Measurements from ENCODE around the gene CORO1C.
"Not testable (repeated sequence)": the region's sequence is repeated elsewhere in the genome, so short reads cannot be mapped to it uniquely, and the experiment has no call there.

Gene CORO1C

GRCh38 chr12:108638997-108639822, 92.1 kb downstream of the CORO1C start:
- Histone ChIP-seq H3K4me1 (ENCODE audit: control insufficient read depth, insufficient read depth, low read length, unreplicated experiment) (peaks cover 27% of the 10 kb centered on the region), H3K4me3 (ENCODE audit: low read depth, low read length) (no peak overlapping the region), H3K79me2 (ENCODE audit: control insufficient read depth, insufficient read depth, low read length, unreplicated experiment) (no peaks in the 10 kb centered on the region), H3K36me3 (ENCODE audit: insufficient read depth, low read length) (0 out of 2 replicates have a peak, but pooled peaks cover 2% of the 10 kb centered on the region), H3K27me3 (ENCODE audit: insufficient read depth, low read length) (no peaks in the 10 kb centered on the region), H2AFZ (ENCODE audit: low read length, unreplicated experiment) (no peak overlapping the region), H3K27ac (ENCODE audit: low read depth, low read length) (no peak overlapping the region)

- H3K79me2 ChIP-seq (ENCODE audit: control insufficient read depth, insufficient read depth, low read length, unreplicated experiment), result no peaks in the 10 kb centered on the region
- no peak overlapping the region for H3K4me3 ChIP-seq (ENCODE audit: low read depth, low read length)
- H3K27me3 ChIP-seq (ENCODE audit: insufficient read depth, low read length), result no peaks in the 10 kb centered on the region
- no peak overlapping the region for H2AFZ ChIP-seq (ENCODE audit: low read length, unreplicated experiment)
- H3K27ac ChIP-seq (ENCODE audit: low read depth, low read length), result no peak overlapping the region
- peaks cover 23% of the 10 kb centered on the region for H3K4me1 ChIP-seq (ENCODE audit: control insufficient read depth, insufficient read depth, low read length, unreplicated experiment)
- 0 out of 2 replicates have a peak, but pooled peaks cover under 1% of the 10 kb centered on the region for H3K36me3 ChIP-seq (ENCODE audit: insufficient read depth, low read length)
Observed at GRCh38 chr12:108638141-108638827, 93.0 kb downstream of the CORO1C start.

DNA sequence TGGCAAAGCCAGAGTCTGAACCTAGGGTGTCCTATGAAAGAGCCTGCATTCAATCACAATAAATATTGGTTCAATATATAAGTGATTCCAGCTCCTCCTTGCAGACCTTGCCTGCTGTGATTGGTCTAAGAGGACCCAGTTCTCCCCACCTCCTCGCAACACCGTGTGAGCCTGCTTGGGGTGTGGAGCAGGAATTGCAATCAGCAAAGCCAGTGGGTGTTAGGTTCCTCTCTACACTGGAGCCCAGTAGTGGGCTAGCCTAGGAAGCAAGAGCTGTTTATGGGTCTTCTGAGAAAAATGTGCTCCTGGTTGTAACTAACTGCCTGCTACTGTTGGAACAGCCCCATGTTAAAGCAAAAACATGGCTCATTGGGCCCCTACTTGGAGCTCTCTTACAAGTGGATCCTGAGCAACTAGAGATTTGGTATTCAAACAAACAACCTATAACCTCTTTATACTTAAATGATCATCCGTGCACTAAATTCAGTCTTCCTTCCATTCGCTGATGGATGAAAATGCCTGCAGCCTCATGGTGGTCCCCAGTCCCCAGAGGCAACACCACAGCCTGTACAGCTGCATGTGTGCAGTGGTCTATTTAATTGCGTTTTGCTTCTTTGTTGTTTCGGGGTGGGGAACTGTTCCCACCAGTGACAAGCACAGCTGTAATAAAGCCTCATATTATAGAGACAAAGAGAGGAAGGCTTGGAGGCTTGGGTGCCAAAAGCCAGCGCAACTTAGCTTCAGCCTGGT, 93.9 kb downstream of the CORO1C start:
- Histone ChIP-seq H2AFZ (ENCODE audit: low read length, unreplicated experiment) (no peak overlapping the region), H3K4me3 (ENCODE audit: low read depth, low read length) (no peak overlapping the region), H3K36me3 (ENCODE audit: insufficient read depth, low read length) (no peaks in the 10 kb centered on the region), H3K79me2 (ENCODE audit: control insufficient read depth, insufficient read depth, low read length, unreplicated experiment) (no peaks in the 10 kb centered on the region), H3K4me1 (ENCODE audit: control insufficient read depth, insufficient read depth, low read length, unreplicated experiment) (peaks cover 22% of the 10 kb centered on the region), H3K27me3 (ENCODE audit: insufficient read depth, low read length) (no peaks in the 10 kb centered on the region), H3K27ac (ENCODE audit: low read depth, low read length) (no peak overlapping the region)

DNA sequence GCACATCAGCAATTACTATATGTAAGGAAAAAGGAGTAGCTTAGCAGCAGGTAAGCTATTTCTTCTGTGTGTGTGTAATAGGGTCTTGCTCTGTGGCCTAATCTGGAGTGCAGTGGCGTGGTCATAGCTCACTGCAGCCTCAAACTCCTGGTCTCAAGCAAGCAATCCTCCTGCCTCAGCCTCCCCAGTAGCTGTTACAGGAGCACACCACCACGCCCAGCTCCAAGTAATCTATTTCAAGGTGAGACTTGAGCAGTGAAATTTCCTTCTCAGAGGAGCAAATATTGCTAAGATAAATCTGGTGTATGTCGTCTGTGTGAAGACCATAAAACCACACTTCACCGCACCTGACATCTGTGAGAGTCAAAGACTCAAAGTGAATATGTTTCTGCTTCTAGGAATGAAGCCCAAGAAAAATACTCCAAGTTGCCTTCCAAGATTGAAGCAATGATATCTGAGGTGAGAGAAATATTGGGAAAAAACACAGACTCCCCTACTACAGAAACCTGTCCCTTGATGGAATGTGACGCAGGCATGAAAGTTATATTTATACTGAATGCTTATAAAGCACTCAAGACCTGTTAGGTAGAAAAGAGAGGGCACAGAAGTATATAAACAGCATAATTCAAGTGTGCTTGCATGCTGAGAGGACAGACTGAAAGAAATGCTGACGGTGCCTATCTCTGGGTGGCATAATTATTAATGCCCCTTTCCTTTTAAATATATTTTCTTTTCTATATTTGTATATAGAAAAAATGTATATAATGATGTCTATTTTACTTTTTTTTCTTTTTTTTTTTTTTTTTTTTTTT, 95.1 kb downstream of the CORO1C start:
- Histone ChIP-seq H3K79me2 (ENCODE audit: control insufficient read depth, insufficient read depth, low read length, unreplicated experiment) (no peaks in the 10 kb centered on the region), H3K4me3 (ENCODE audit: low read depth, low read length) (no peak overlapping the region), H3K4me1 (ENCODE audit: control insufficient read depth, insufficient read depth, low read length, unreplicated experiment) (peaks cover 13% of the 10 kb centered on the region)

GRCh38 chr12:108635201-108635996, 95.9 kb downstream of the CORO1C start:
- no peak overlapping the region for H3K27ac ChIP-seq (ENCODE audit: low read depth, low read length)
- H3K4me3 ChIP-seq (ENCODE audit: low read depth, low read length), result no peak overlapping the region
- H3K27me3 ChIP-seq (ENCODE audit: insufficient read depth, low read length), result no peaks in the 10 kb centered on the region
- H3K36me3 ChIP-seq (ENCODE audit: insufficient read depth, low read length), result no peaks in the 10 kb centered on the region
- no peak overlapping the region for H2AFZ ChIP-seq (ENCODE audit: low read length, unreplicated experiment)
- peaks cover 12% of the 10 kb centered on the region for H3K4me1 ChIP-seq (ENCODE audit: control insufficient read depth, insufficient read depth, low read length, unreplicated experiment)
- H3K79me2 ChIP-seq (ENCODE audit: control insufficient read depth, insufficient read depth, low read length, unreplicated experiment), result no peaks in the 10 kb centered on the region

More for the DNA sequence above, 95.1 kb downstream of the CORO1C start:
- Histone ChIP-seq H3K36me3 (ENCODE audit: insufficient read depth, low read length) (no peaks in the 10 kb centered on the region), H3K27ac (ENCODE audit: low read depth, low read length) (no peak overlapping the region), H2AFZ (ENCODE audit: low read length, unreplicated experiment) (no peak overlapping the region), H3K27me3 (ENCODE audit: insufficient read depth, low read length) (no peaks in the 10 kb centered on the region)

DNA sequence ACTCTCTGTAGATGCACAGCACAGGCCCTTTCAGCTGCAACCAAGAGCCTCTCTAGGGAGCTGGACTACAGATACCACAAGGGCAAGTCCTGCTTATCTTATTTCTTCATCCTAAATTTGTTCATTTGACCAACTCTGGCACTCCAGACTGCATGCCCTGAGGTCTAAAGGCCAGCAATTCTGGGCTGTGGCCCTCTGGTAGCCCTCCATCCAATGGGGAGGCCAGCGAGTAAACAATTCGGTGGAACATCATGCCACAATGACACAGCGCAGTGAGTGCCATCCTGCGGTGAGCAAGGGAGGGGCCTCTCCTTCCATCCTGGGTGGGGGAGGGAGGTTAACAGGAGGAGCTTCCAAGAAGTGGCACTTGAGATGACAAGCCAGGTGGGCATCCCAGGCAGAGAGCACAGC, 97.0 kb downstream of the CORO1C start:
- Histone ChIP-seq H3K4me1 (ENCODE audit: control insufficient read depth, insufficient read depth, low read length, unreplicated experiment) (peaks cover 23% of the 10 kb centered on the region), H3K27me3 (ENCODE audit: insufficient read depth, low read length) (no peaks in the 10 kb centered on the region), H3K27ac (ENCODE audit: low read depth, low read length) (no peak overlapping the region), H3K4me3 (ENCODE audit: low read depth, low read length) (no peak overlapping the region), H3K36me3 (ENCODE audit: insufficient read depth, low read length) (no peaks in the 10 kb centered on the region), H2AFZ (ENCODE audit: low read length, unreplicated experiment) (no peak overlapping the region), H3K79me2 (ENCODE audit: control insufficient read depth, insufficient read depth, low read length, unreplicated experiment) (no peaks in the 10 kb centered on the region)

- no peaks in the 10 kb centered on the region for H3K36me3 ChIP-seq (ENCODE audit: insufficient read depth, low read length)
- no peaks in the 10 kb centered on the region for H3K79me2 ChIP-seq (ENCODE audit: control insufficient read depth, insufficient read depth, low read length, unreplicated experiment)
- H3K27ac ChIP-seq (ENCODE audit: low read depth, low read length), result no peak within 1 kb of the TSS
- H3K4me1 ChIP-seq (ENCODE audit: control insufficient read depth, insufficient read depth, low read length, unreplicated experiment), result peaks cover 30% of the 10 kb centered on the region
- no peaks in the 10 kb centered on the region for H3K27me3 ChIP-seq (ENCODE audit: insufficient read depth, low read length)
- H3K4me3 ChIP-seq (ENCODE audit: low read depth, low read length), result no peak within 1 kb of the TSS
- H2AFZ ChIP-seq (ENCODE audit: low read length, unreplicated experiment), result no peak within 1 kb of the TSS
Observed at GRCh38 chr12:108633534-108634248, 97.6 kb downstream of the CORO1C start, which contains the start of gene SELPLG. TSS of gene SELPLG (minus strand) at chr12:108633894. CDS start at chr12:108624307, 9,587 bp downstream.

DNA sequence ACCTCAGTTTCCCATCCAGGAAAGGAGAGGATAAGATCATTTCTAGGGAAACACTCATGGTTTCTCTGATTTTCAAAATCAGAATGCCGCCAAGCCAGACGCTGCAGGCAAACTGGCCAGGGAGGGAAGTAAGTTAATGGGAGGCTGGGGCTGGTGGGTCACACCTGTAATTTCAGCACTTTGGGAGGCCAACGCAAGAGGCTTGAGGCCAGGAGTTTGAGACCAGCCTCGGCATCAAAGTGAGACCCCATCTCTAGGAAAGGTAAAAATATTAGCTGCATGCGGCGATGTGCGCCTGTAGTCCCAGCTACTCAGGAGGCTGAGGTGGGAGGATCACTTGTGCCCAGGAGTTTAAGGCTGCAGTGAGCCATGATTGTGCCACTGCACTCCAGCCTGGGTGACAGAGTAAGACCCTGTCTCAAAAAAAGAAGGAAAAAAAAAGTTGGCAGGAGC, 98.2 kb downstream of the CORO1C start:
- no peak overlapping the region for H3K4me3 ChIP-seq (ENCODE audit: low read depth, low read length)
- no peaks in the 10 kb centered on the region for H3K27me3 ChIP-seq (ENCODE audit: insufficient read depth, low read length)
- no peak overlapping the region for H3K27ac ChIP-seq (ENCODE audit: low read depth, low read length)
- no peaks in the 10 kb centered on the region for H3K79me2 ChIP-seq (ENCODE audit: control insufficient read depth, insufficient read depth, low read length, unreplicated experiment)
- H3K36me3 ChIP-seq (ENCODE audit: insufficient read depth, low read length), result no peaks in the 10 kb centered on the region
- no peak overlapping the region for H2AFZ ChIP-seq (ENCODE audit: low read length, unreplicated experiment)
- H3K4me1 ChIP-seq (ENCODE audit: control insufficient read depth, insufficient read depth, low read length, unreplicated experiment), result peaks cover 35% of the 10 kb centered on the region

GRCh38 chr12:108631261-108631660, 100.1 kb downstream of the CORO1C start:
- H2AFZ ChIP-seq (ENCODE audit: low read length, unreplicated experiment); H3K27me3 ChIP-seq (ENCODE audit: insufficient read depth, low read length); H3K36me3 ChIP-seq (ENCODE audit: insufficient read depth, low read length); H3K27ac ChIP-seq (ENCODE audit: low read depth, low read length); H3K4me3 ChIP-seq (ENCODE audit: low read depth, low read length); H3K79me2 ChIP-seq (ENCODE audit: control insufficient read depth, insufficient read depth, low read length, unreplicated experiment): not testable (repeated sequence)
- peaks cover 36% of the 10 kb centered on the region for H3K4me1 ChIP-seq (ENCODE audit: control insufficient read depth, insufficient read depth, low read length, unreplicated experiment)

Data from ACC112 (cell line).